Tibial nerve (tissue), 4 donors: ENCODE measurements around the gene MEX3D. TPM values are rescaled to one million over a fixed set of nuclear protein-coding genes. Genes with fewer than 3 reads are reported as not detected.

Experiments
- DNase-seq, 2 donors: peaks; one replicate each; pipeline ENCODE4 v3.0.0-alpha.2; 2019; ENCODE audit warnings: low spot score in 2 of 2
- H3K27ac ChIP-seq, 4 donors: fragments of 200-600 bp; sonication (generic) in 3 of 4; one replicate each; pipeline ENCODE4 v1.5.1; 2017 to 2019; ENCODE audit warnings: mild to moderate bottlenecking in 1 of 4
- H3K27me3 ChIP-seq, 2 donors: fragments of 200-600 bp; sonication (generic) in 1 of 2; one replicate each; pipeline versions ENCODE4 v1.5.1 to v1.6.0; 2017 to 2019
- H3K36me3 ChIP-seq, 3 donors: fragments of 200-600 bp; sonication (generic); one replicate each; pipeline ENCODE4 v1.5.1; 2018 to 2019
- H3K4me1 ChIP-seq, 4 donors: fragments of 200-600 bp; sonication (generic) in 3 of 4; one replicate each; pipeline ENCODE4 v1.5.1; 2017 to 2019
- H3K4me3 ChIP-seq, 4 donors: fragments of 200-600 bp; sonication (generic) in 3 of 4; one replicate each; pipeline ENCODE4 v1.5.1; 2017 to 2019; ENCODE audit warnings: mild to moderate bottlenecking in 1 of 4, moderate library complexity in 1 of 4
- H3K9me3 ChIP-seq, 4 donors: fragments of 200-600 bp; sonication (generic) in 3 of 4; one replicate each; pipeline ENCODE4 v1.5.1; 2017 to 2019
- EP300 ChIP-seq, 2 donors: sonication (generic); formaldehyde crosslinking; IDR thresholded peaks; one replicate each; pipeline ENCODE4 v1.6.1; 2017; ENCODE audit warnings: antibody characterized with exemption in 2 of 2, mild to moderate bottlenecking in 1 of 2
- POLR2A ChIP-seq, 2 donors: fragments of 450-650 bp; IDR thresholded peaks; one replicate each; pipeline ENCODE4 v1.6.1; 2017; ENCODE audit warnings: antibody characterized with exemption in 2 of 2, mild to moderate bottlenecking in 2 of 2, moderate library complexity in 2 of 2
- WGBS, 2 donors: methylation state at CpG; one replicate each; pipeline ENCODE4 v1.1.5; 2018; 5-methylcytosine and 5-hydroxymethylcytosine counted together
- total RNA-seq, 4 donors: library from RNA; depleted of rRNA; stranded (reverse); fragments of >200 nt; gene quantifications; one replicate each; pipeline ENCODE4 v1.1.0, GENCODE V29; 2016
- TF ChIP-seq, protein P1 (sequence below), 5 experiments: fragments of 200-600 bp in 3 of 5; fragments of 450-650 bp in 2 of 5; sonication (generic) in 3 of 5; IDR thresholded peaks; one replicate each; pipeline ENCODE4 v1.5.1; 2016 to 2019; ENCODE audit warnings: antibody characterized with exemption in 5 of 5, mild to moderate bottlenecking in 3 of 5, moderate library complexity in 2 of 5

Gene MEX3D
- total RNA-seq, 4 donors from 2014 or later, result 19.4 to 32.7 (median 27.4) TPM

DNA sequence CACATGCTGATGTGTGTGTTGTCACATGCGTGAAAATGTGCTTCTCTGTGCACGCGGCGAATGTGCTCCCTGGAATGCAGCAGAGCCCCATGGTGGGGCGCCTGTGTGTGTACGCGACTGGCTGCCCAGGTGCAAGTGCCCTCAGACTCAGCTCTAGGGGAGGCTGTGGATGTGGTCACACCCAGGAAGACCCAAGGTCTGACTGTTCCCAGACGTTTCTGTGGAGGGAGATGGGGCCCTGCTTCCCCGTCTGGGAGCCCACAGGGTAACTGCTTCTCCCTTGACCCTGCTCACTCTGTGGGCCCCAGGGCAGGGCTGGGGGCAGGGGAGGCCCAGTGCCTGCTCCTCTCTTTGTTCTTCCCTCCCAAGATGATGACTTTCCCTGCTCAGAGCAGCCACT is 45.0 kb upstream of the MEX3D start:
- TF ChIP-seq POLR2A (IDR thresholded peaks at IDR 0.05), result no peak
- TF ChIP-seq EP300 (IDR thresholded peaks at IDR 0.05), result no peak
- TF ChIP-seq, protein P1, sequence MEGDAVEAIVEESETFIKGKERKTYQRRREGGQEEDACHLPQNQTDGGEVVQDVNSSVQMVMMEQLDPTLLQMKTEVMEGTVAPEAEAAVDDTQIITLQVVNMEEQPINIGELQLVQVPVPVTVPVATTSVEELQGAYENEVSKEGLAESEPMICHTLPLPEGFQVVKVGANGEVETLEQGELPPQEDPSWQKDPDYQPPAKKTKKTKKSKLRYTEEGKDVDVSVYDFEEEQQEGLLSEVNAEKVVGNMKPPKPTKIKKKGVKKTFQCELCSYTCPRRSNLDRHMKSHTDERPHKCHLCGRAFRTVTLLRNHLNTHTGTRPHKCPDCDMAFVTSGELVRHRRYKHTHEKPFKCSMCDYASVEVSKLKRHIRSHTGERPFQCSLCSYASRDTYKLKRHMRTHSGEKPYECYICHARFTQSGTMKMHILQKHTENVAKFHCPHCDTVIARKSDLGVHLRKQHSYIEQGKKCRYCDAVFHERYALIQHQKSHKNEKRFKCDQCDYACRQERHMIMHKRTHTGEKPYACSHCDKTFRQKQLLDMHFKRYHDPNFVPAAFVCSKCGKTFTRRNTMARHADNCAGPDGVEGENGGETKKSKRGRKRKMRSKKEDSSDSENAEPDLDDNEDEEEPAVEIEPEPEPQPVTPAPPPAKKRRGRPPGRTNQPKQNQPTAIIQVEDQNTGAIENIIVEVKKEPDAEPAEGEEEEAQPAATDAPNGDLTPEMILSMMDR (IDR thresholded peaks at IDR 0.05), result no peak
- no peak for DNase-seq
- Histone ChIP-seq H3K4me3 (no peak overlapping the region), H3K36me3 (peaks cover 7 to 88% (median 12%) of the 10 kb centered on the region in 3 donors), H3K9me3 (no peaks in the 10 kb centered on the region), H3K27me3 (no peaks in the 10 kb centered on the region), H3K4me1 (no peaks in the 10 kb centered on the region), H3K27ac (no peak overlapping the region)
- 81 to 90% methylated on average over 4 to 9 of the region's 9 CpGs for WGBS, 2 donors

DNA sequence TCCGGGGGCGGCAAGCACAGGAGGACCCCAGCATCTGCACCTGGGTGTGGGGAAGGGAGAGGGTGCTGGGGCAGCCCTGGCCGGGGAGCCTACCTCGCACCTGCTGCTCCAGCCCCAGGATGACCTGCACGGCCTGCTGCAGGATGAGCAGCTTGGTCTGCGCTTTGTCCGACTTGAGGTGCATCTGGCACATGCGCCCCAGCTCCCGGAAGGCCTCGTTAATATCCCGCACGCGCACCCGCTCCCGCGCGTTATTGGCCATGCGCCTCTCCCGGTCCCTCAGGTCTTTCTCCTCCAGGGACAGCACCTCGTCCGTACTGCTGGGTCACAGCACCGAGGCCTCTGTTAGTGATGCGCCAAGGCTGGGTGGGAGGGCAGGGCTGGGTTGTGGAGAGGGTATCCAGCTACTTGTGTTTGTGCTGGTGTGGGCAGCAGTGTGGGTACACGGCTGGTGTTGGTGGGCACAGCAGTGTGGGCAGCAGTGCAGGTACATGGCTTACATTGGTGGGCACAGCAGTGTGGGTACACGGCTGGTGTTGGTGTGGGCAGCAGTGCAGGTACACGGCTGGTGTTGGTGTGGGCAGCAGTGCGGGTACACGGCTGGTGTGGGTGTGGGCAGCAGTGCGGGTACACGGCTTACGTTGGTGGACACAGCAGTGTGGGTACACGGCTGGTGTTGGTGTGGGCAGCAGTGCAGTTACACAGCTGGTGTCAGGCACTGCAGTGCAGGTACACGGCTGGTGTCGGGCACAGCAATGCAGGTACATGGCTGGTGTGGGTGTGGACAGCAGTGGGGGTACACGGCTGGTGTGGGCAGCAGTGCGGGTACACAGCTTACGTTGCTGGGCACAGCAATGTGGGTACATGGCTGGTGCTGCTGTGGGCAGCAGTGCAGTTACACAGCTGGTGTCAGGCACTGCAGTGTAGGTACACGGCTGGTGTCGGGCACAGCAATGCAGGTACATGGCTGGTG is 44.3 kb upstream of the MEX3D start:
- no peak for DNase-seq
- Histone ChIP-seq H3K9me3 (no peaks in the 10 kb centered on the region), H3K4me3 (no peak overlapping the region), H3K36me3 (peaks cover 7 to 80% (median 12%) of the 10 kb centered on the region in 3 donors), H3K27me3 (no peaks in the 10 kb centered on the region), H3K4me1 (no peaks in the 10 kb centered on the region), H3K27ac (no peak overlapping the region)
- 89 to 95% methylated on average over 38 to 39 of the region's 39 CpGs for WGBS, 2 donors
- TF ChIP-seq EP300 (IDR thresholded peaks at IDR 0.05), result no peak
- TF ChIP-seq, protein P1 (IDR thresholded peaks at IDR 0.05), result no peak

DNA sequence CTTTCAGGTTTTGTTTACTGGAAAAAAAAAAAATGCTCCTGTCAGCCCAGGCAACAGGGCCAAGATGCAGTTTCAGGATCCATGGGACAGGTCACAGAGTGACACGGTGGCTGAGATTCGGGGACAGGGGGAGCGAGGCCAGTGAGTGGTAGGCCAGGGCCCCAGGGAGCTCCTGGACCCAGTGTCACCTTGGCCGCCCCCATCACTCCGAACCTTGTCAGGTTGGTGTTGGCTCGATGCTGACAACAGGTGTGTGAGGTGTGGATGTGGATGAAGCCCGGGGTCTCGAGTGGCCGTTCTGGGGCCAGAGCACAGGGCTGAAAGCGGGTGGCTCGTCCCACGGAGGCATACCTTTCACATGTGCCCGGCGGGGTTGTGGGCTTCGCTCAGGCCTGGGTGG is 43.2 kb upstream of the MEX3D start:
- H3K4me1 ChIP-seq, result peaks cover 0 to 4% (median 2%) of the 10 kb centered on the region in 4 donors
- H3K36me3 ChIP-seq, result peaks cover 7 to 70% (median 12%) of the 10 kb centered on the region in 3 donors
- WGBS, 2 donors, result 88 to 92% methylated on average over 14 to 15 of the region's 15 CpGs
- H3K27me3 ChIP-seq, result no peaks in the 10 kb centered on the region
- TF ChIP-seq, protein P1 (IDR thresholded peaks at IDR 0.05), result no peak
- TF ChIP-seq EP300 (IDR thresholded peaks at IDR 0.05) (no peak), POLR2A (IDR thresholded peaks at IDR 0.05) (no peak)
- no peak overlapping the region for H3K27ac ChIP-seq
- no peak for DNase-seq
- H3K9me3 ChIP-seq, result no peaks in the 10 kb centered on the region
- H3K4me3 ChIP-seq, result no peak overlapping the region

DNA sequence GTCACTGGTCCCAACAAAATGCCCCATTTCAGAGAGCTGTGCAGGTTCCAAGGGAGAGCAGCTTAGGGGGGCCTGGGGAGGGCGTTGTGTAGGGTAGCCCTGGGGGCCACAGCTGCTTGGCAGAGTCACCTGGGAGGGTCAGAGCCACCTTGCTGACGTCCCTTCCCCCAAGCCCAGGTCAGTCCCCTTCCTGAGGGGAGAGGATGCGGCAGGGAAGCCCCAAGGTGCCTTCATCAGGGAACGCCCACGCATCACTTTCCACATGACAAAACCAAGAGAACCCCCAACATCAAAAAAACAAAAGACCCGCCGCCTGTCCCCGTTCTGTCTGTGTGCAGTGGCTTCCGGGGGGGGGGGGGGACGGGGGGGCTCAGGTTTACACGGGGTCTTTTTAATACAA is 42.5 kb upstream of the MEX3D start:
- Histone ChIP-seq H3K36me3 (peaks cover 7 to 62% (median 12%) of the 10 kb centered on the region in 3 donors), H3K9me3 (no peaks in the 10 kb centered on the region), H3K4me1 (peaks cover 0 to 9% (median 6%) of the 10 kb centered on the region in 4 donors), H3K4me3 (no peak overlapping the region), H3K27ac (no peak overlapping the region), H3K27me3 (no peaks in the 10 kb centered on the region)
- 81 to 83% methylated on average over 10 to 11 of the region's 11 CpGs for WGBS, 2 donors
- TF ChIP-seq POLR2A (IDR thresholded peaks at IDR 0.05), result no peak
- TF ChIP-seq, protein P1 (IDR thresholded peaks at IDR 0.05), result no peak
- no peak for TF ChIP-seq EP300 (IDR thresholded peaks at IDR 0.05)
- no peak for DNase-seq
